ENCODE data around the gene ROMO1.

ROMO1 gene

DNA sequence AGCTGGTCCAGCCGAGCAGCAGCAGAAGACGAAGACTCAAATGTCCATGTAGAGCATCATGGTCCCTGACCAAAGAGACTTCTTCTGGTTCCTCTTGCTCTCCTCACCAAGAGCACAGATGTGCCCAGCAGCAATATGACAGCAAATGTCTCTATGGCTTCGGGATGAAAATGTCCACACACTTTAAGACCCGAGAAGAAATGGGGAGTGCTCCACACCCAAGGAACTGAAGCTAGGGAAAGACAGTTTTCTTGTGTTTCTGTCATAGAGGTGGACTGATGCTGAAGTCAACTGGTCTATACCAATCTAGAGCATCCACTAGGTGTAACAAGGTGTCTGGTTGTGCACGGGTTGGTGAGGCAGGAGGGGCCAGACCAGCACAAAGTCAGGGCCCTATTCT is 30.0 kb upstream of the ROMO1 start:
- Histone ChIP-seq H3K23ac (ENCODE audit: low read length in 2 of 2) (no peak overlapping the region), H3K9me3 (ENCODE audit: control insufficient read depth, low read length) (no peaks in the 10 kb centered on the region), H4K8ac (ENCODE audit: low read length) (no peak overlapping the region), H3K4me3 (ENCODE audit: insufficient read depth in 1 of 2, low read depth in 1 of 2, low read length in 2 of 2) (no peak overlapping the region), H2BK120ac (ENCODE audit: low read depth, low read length) (no peak overlapping the region), H2AK5ac (ENCODE audit: low read length, severe bottlenecking) (no peak overlapping the region), H3K4ac (ENCODE audit: low read depth in 1 of 2, low read length in 2 of 2) (no peak overlapping the region), H3K4me1 (ENCODE audit: control insufficient read depth, insufficient read depth, low read depth, low read length) (no peaks in the 10 kb centered on the region), H2BK5ac (ENCODE audit: low read depth, low read length, poor library complexity, severe bottlenecking) (no peak overlapping the region), H3K4me2 (ENCODE audit: low read length, poor library complexity, severe bottlenecking) (no peak overlapping the region), H2BK15ac (ENCODE audit: low read depth, poor library complexity, severe bottlenecking) (no peak overlapping the region), H4K91ac (ENCODE audit: low read length) (no peak overlapping the region), H3K18ac (ENCODE audit: low read depth in 1 of 2, low read length in 2 of 2) (no peak overlapping the region), H3K27me3 (ENCODE audit: control insufficient read depth in 1 of 2, insufficient read depth in 1 of 2, low read length in 2 of 2) (no peaks in the 10 kb centered on the region), H3K27ac (ENCODE audit: low read length, poor library complexity, severe bottlenecking) (no peak overlapping the region), H3K36me3 (ENCODE audit: control insufficient read depth in 1 of 2, insufficient read depth in 2 of 2, low read depth in 1 of 2, low read length in 2 of 2) (peaks cover 38 to 59% of the 10 kb centered on the region in 2 experiments), H3K14ac (ENCODE audit: low read length in 2 of 2) (no peak overlapping the region), H3K9ac (ENCODE audit: low read length) (no peak overlapping the region), H3K79me1 (replicated peaks; ENCODE audit: low read length, poor library complexity, severe bottlenecking) (peaks cover 4% of the 10 kb centered on the region), H2BK12ac (ENCODE audit: low read length in 2 of 2) (no peak overlapping the region), H2AFZ (ENCODE audit: low read depth, low read length) (no peak overlapping the region)
- 97% methylated on average over 5 of the region's 5 CpGs for WGBS
- DNase-seq = no peak

GRCh38 chr20:35669681-35670080 is 29.5 kb upstream of the ROMO1 start:
- H3K79me1 ChIP-seq (replicated peaks; ENCODE audit: low read length, poor library complexity, severe bottlenecking) = peaks cover 4% of the 10 kb centered on the region
- no peak overlapping the region for H4K91ac ChIP-seq (ENCODE audit: low read length)
- DNase-seq = no peak
- H3K4me2 ChIP-seq (ENCODE audit: low read length, poor library complexity, severe bottlenecking) = no peak overlapping the region
- no peak overlapping the region for H3K4ac ChIP-seq (ENCODE audit: low read depth in 1 of 2, low read length in 2 of 2)
- no peak overlapping the region for H2BK5ac ChIP-seq (ENCODE audit: low read depth, low read length, poor library complexity, severe bottlenecking)
- H3K27ac ChIP-seq (ENCODE audit: low read length, poor library complexity, severe bottlenecking) = no peak overlapping the region
- H2BK120ac ChIP-seq (ENCODE audit: low read depth, low read length) = no peak overlapping the region
- no peaks in the 10 kb centered on the region for H3K27me3 ChIP-seq (ENCODE audit: control insufficient read depth in 1 of 2, insufficient read depth in 1 of 2, low read length in 2 of 2)
- no peak overlapping the region for H2BK15ac ChIP-seq (ENCODE audit: low read depth, poor library complexity, severe bottlenecking)
- H3K9ac ChIP-seq (ENCODE audit: low read length) = no peak overlapping the region
- no peaks in the 10 kb centered on the region for H3K9me3 ChIP-seq (ENCODE audit: control insufficient read depth, low read length)
- H3K23ac ChIP-seq (ENCODE audit: low read length in 2 of 2) = no peak overlapping the region
- no peak overlapping the region for H3K4me3 ChIP-seq (ENCODE audit: insufficient read depth in 1 of 2, low read depth in 1 of 2, low read length in 2 of 2)
- H3K4me1 ChIP-seq (ENCODE audit: control insufficient read depth, insufficient read depth, low read depth, low read length) = no peaks in the 10 kb centered on the region
- no peak overlapping the region for H3K14ac ChIP-seq (ENCODE audit: low read length in 2 of 2)
- H2AK5ac ChIP-seq (ENCODE audit: low read length, severe bottlenecking) = no peak overlapping the region
- WGBS = 83% methylated on average over 1 of the region's 1 CpG
- H2BK12ac ChIP-seq (ENCODE audit: low read length in 2 of 2) = no peak overlapping the region
- H4K8ac ChIP-seq (ENCODE audit: low read length) = no peak overlapping the region
- H2AFZ ChIP-seq (ENCODE audit: low read depth, low read length) = no peak overlapping the region
- peaks cover 43 to 63% of the 10 kb centered on the region in 2 experiments for H3K36me3 ChIP-seq (ENCODE audit: control insufficient read depth in 1 of 2, insufficient read depth in 2 of 2, low read depth in 1 of 2, low read length in 2 of 2)
- no peak overlapping the region for H3K18ac ChIP-seq (ENCODE audit: low read depth in 1 of 2, low read length in 2 of 2)

GRCh38 chr20:35673884-35674283 is 25.3 kb upstream of the ROMO1 start:
- no peak overlapping the region for H3K4me3 ChIP-seq (ENCODE audit: insufficient read depth in 1 of 2, low read depth in 1 of 2, low read length in 2 of 2)
- no peaks in the 10 kb centered on the region for H3K4me1 ChIP-seq (ENCODE audit: control insufficient read depth, insufficient read depth, low read depth, low read length)
- H4K91ac ChIP-seq (ENCODE audit: low read length) = no peak overlapping the region
- H3K27me3 ChIP-seq (ENCODE audit: control insufficient read depth in 1 of 2, insufficient read depth in 1 of 2, low read length in 2 of 2) = no peaks in the 10 kb centered on the region
- 89% methylated on average over 4 of the region's 4 CpGs for WGBS
- H2BK5ac ChIP-seq (ENCODE audit: low read depth, low read length, poor library complexity, severe bottlenecking) = no peak overlapping the region
- no peak overlapping the region for H3K9ac ChIP-seq (ENCODE audit: low read length)
- H3K79me1 ChIP-seq (replicated peaks; ENCODE audit: low read length, poor library complexity, severe bottlenecking) = peaks cover 9% of the 10 kb centered on the region
- DNase-seq = no peak
- no peak overlapping the region for H3K23ac ChIP-seq (ENCODE audit: low read length in 2 of 2)
- no peak overlapping the region for H2AK5ac ChIP-seq (ENCODE audit: low read length, severe bottlenecking)
- H3K4me2 ChIP-seq (ENCODE audit: low read length, poor library complexity, severe bottlenecking) = no peak overlapping the region
- H3K18ac ChIP-seq (ENCODE audit: low read depth in 1 of 2, low read length in 2 of 2) = no peak overlapping the region
- no peak overlapping the region for H2BK15ac ChIP-seq (ENCODE audit: low read depth, poor library complexity, severe bottlenecking)
- H3K9me3 ChIP-seq (ENCODE audit: control insufficient read depth, low read length) = no peaks in the 10 kb centered on the region
- no peak overlapping the region for H3K4ac ChIP-seq (ENCODE audit: low read depth in 1 of 2, low read length in 2 of 2)
- H3K27ac ChIP-seq (ENCODE audit: low read length, poor library complexity, severe bottlenecking) = no peak overlapping the region
- H2BK12ac ChIP-seq (ENCODE audit: low read length in 2 of 2) = no peak overlapping the region
- H3K14ac ChIP-seq (ENCODE audit: low read length in 2 of 2) = no peak overlapping the region
- H3K36me3 ChIP-seq (ENCODE audit: control insufficient read depth in 1 of 2, insufficient read depth in 2 of 2, low read depth in 1 of 2, low read length in 2 of 2) = peaks cover 50 to 74% of the 10 kb centered on the region in 2 experiments
- H2BK120ac ChIP-seq (ENCODE audit: low read depth, low read length) = no peak overlapping the region
- no peak overlapping the region for H4K8ac ChIP-seq (ENCODE audit: low read length)
- H2AFZ ChIP-seq (ENCODE audit: low read depth, low read length) = no peak overlapping the region

DNA sequence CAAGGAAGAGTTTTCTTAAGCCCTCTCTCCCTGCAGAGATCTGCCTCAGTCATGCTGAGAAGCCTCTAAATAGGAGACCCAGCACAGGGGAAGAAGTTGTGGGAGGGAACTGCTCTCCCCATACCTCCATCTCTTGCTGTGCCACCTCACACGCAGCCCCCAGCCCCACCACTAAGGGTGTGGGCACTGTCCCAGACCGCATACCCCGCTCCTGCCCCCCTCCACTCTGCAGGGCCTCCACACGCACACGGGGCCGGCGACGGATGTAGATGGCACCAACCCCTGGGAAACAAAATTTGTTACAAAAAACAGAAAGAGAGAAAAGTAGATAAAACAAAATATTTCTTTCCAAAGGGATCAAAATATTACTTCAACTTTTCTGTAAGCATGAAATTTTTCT is 24.3 kb upstream of the ROMO1 start:
- Histone ChIP-seq H2AK5ac (ENCODE audit: low read length, severe bottlenecking) (no peak overlapping the region), H3K27ac (ENCODE audit: low read length, poor library complexity, severe bottlenecking) (no peak overlapping the region), H3K9me3 (ENCODE audit: control insufficient read depth, low read length) (no peaks in the 10 kb centered on the region), H2AFZ (ENCODE audit: low read depth, low read length) (no peak overlapping the region), H3K18ac (ENCODE audit: low read depth in 1 of 2, low read length in 2 of 2) (no peak overlapping the region), H4K91ac (ENCODE audit: low read length) (no peak overlapping the region), H2BK15ac (ENCODE audit: low read depth, poor library complexity, severe bottlenecking) (no peak overlapping the region), H3K4me3 (ENCODE audit: insufficient read depth in 1 of 2, low read depth in 1 of 2, low read length in 2 of 2) (no peak overlapping the region), H3K27me3 (ENCODE audit: control insufficient read depth in 1 of 2, insufficient read depth in 1 of 2, low read length in 2 of 2) (no peaks in the 10 kb centered on the region), H3K14ac (ENCODE audit: low read length in 2 of 2) (peak overlapping the region in 1 of 2 experiments; percentile 28), H3K23ac (ENCODE audit: low read length in 2 of 2) (no peak overlapping the region), H2BK5ac (ENCODE audit: low read depth, low read length, poor library complexity, severe bottlenecking) (no peak overlapping the region), H3K9ac (ENCODE audit: low read length) (no peak overlapping the region), H3K4me2 (ENCODE audit: low read length, poor library complexity, severe bottlenecking) (no peak overlapping the region), H4K8ac (ENCODE audit: low read length) (no peak overlapping the region), H3K79me1 (replicated peaks; ENCODE audit: low read length, poor library complexity, severe bottlenecking) (peaks cover 7% of the 10 kb centered on the region), H2BK120ac (ENCODE audit: low read depth, low read length) (no peak overlapping the region), H3K36me3 (ENCODE audit: control insufficient read depth in 1 of 2, insufficient read depth in 2 of 2, low read depth in 1 of 2, low read length in 2 of 2) (peaks cover 41 to 70% of the 10 kb centered on the region in 2 experiments), H3K4ac (ENCODE audit: low read depth in 1 of 2, low read length in 2 of 2) (no peak overlapping the region), H2BK12ac (ENCODE audit: low read length in 2 of 2) (no peak overlapping the region), H3K4me1 (ENCODE audit: control insufficient read depth, insufficient read depth, low read depth, low read length) (no peaks in the 10 kb centered on the region)
- 94% methylated on average over 3 of the region's 8 CpGs for WGBS
- no peak for DNase-seq
